Activated CD4-positive, CD25-positive, alpha-beta regulatory T cell treated with anti-CD3 and anti-CD28 coated beads, Interleukin-2, amount 50 U/mL, for 72 hours (primary cell): ENCODE results near the gene TRIM8.
A peak's percentile ranks its signal among the peaks of the same experiment; 100 is the strongest.

Experiments
- DNase-seq: peaks from one replicate; pipeline ENCODE4 v3.0.0; 2021

TRIM8 gene

GRCh38 chr10:102644066-102644645 lies at the start of gene TRIM8:
Gene TRIM8, plus strand, starts transcription at chr10:102644479. Its CDS starts 139 bp downstream, at chr10:102644618.
- DNase-seq: peak; percentile 70

- DNase-seq: no peak
These were observed 49.0 kb upstream of the TRIM8 start for GRCh38 chr10:102595293-102595692.

- no peak for DNase-seq
These were observed 48.4 kb upstream of the TRIM8 start for GRCh38 chr10:102595897-102596296.

GRCh38 chr10:102596506-102596971 lies 47.7 kb upstream of the TRIM8 start:
- no peak for DNase-seq

GRCh38 chr10:102597131-102597991 lies 46.9 kb upstream of the TRIM8 start:
- DNase-seq: no peak

GRCh38 chr10:102598243-102598642 lies 46.0 kb upstream of the TRIM8 start:
- DNase-seq: no peak

GRCh38 chr10:102599565-102600327 lies 44.5 kb upstream of the TRIM8 start:
- DNase-seq: no peak

GRCh38 chr10:102600816-102601215 lies 43.5 kb upstream of the TRIM8 start:
- DNase-seq: no peak

GRCh38 chr10:102601639-102602038 lies 42.6 kb upstream of the TRIM8 start:
- DNase-seq: no peak

GRCh38 chr10:102602272-102603045 lies 41.8 kb upstream of the TRIM8 start:
- no peak for DNase-seq

GRCh38 chr10:102603946-102604345 lies 40.3 kb upstream of the TRIM8 start:
- DNase-seq: no peak

- no peak for DNase-seq
These were observed 39.8 kb upstream of the TRIM8 start for GRCh38 chr10:102604439-102604841.

GRCh38 chr10:102605712-102606111 lies 38.6 kb upstream of the TRIM8 start:
- no peak for DNase-seq

- no peak for DNase-seq
These were observed 35.8 kb upstream of the TRIM8 start for GRCh38 chr10:102608487-102608886.

GRCh38 chr10:102610441-102610887 lies 33.8 kb upstream of the TRIM8 start:
- DNase-seq: no peak

GRCh38 chr10:102611514-102612087 lies 32.7 kb upstream of the TRIM8 start:
- no peak for DNase-seq

- DNase-seq: no peak
These were observed 31.4 kb upstream of the TRIM8 start for GRCh38 chr10:102612964-102613275.

GRCh38 chr10:102613286-102613685 lies 31.0 kb upstream of the TRIM8 start:
- no peak for DNase-seq

GRCh38 chr10:102613785-102614184 lies 30.5 kb upstream of the TRIM8 start:
- DNase-seq: no peak

GRCh38 chr10:102614888-102615287 lies 29.4 kb upstream of the TRIM8 start:
- no peak for DNase-seq

- no peak for DNase-seq
These were observed 28.9 kb upstream of the TRIM8 start for GRCh38 chr10:102615361-102615760.

- no peak for DNase-seq
These were observed 28.1 kb upstream of the TRIM8 start for GRCh38 chr10:102616066-102616770.
